B cell (primary cell): ENCODE measurements around the gene BIRC7. TPM values are rescaled to one million over a fixed set of nuclear protein-coding genes. Genes with fewer than 3 reads are reported as not detected.

Source experiments
- ATAC-seq: fragments of 200-7000 bp; cut with Tn5 transposase; one replicate; pipeline ENCODE4 v1.10.0; 2021; ENCODE audit warnings: low read depth, mild to moderate bottlenecking, moderate number of reproducible peaks, moderate library complexity
- CTCF ChIA-PET: fragments of 350-600 bp; sonication (Branson Sonifier 250); formaldehyde crosslinking; loops from one replicate; lab custom pipeline; 2021; ENCODE audit warnings: antibody characterized with exemption, inconsistent platforms; lab: Charles Lee
- POLR2A ChIA-PET: fragments of 350-600 bp; sonication (Branson Sonifier 250); formaldehyde crosslinking; loops from one replicate; lab custom pipeline; 2021; ENCODE audit warnings: antibody characterized with exemption; lab: Charles Lee
- DNase-seq: peaks from one replicate; pipeline ENCODE4 v3.0.0; 2013
- H2AFZ ChIP-seq: 2 replicates; pipeline ENCODE4 v1.6.1; 2012; ENCODE audit warnings: mild to moderate bottlenecking, low read depth, low read length; ENCODE audit not compliant: insufficient read depth, poor library complexity, severe bottlenecking
- H3K27ac ChIP-seq, 2 donors: 1 replicate in 1 of 2; 2 replicates in 1 of 2; pipeline ENCODE4 v1.5.1; 2012 to 2013; ENCODE audit warnings: low read length in 2 of 2, mild to moderate bottlenecking in 2 of 2, moderate library complexity in 1 of 2
- H3K27me3 ChIP-seq, 4 experiments: fragments of 200-600 bp in 1 of 4; sonication (generic) in 1 of 4; replicated peaks in 1 of 4; 1 replicate in 2 of 4; 2 replicates in 2 of 4; pipeline versions ENCODE4 v1.6.1 to v1.7.0; 2013 to 2016; ENCODE audit warnings: low read length in 3 of 4, mild to moderate bottlenecking in 2 of 4, mixed read lengths in 1 of 4, moderate library complexity in 1 of 4; ENCODE audit not compliant: insufficient read depth in 4 of 4, control insufficient read depth in 3 of 4; ENCODE audit errors: control extremely low read depth in 1 of 4
- H3K36me3 ChIP-seq, 2 experiments: replicated peaks in 1 of 2; 1 replicate in 1 of 2; 2 replicates in 1 of 2; pipeline versions ENCODE4 v1.6.1 to v1.7.1; 2013; ENCODE audit warnings: low read length in 1 of 2; ENCODE audit not compliant: insufficient read depth in 2 of 2, control insufficient read depth in 1 of 2; ENCODE audit errors: control extremely low read depth in 1 of 2, extremely low read depth in 1 of 2
- H3K4me1 ChIP-seq, 2 donors: fragments of 200-600 bp in 1 of 2; sonication (generic) in 1 of 2; 1 replicate in 1 of 2; 2 replicates in 1 of 2; pipeline versions ENCODE4 v1.5.1 to v1.6.1; 2013 to 2017; ENCODE audit warnings: low read length in 2 of 2; ENCODE audit not compliant: control insufficient read depth in 2 of 2, insufficient read depth in 2 of 2
- H3K4me2 ChIP-seq: replicated peaks from 2 replicates; pipeline ENCODE3; 2012; ENCODE audit warnings: mild to moderate bottlenecking, low read depth, low read length; ENCODE audit not compliant: poor library complexity, severe bottlenecking
- H3K4me3 ChIP-seq, 5 experiments: fragments of 200-600 bp in 1 of 5; sonication (generic) in 1 of 5; 1 replicate in 3 of 5; 2 replicates in 2 of 5; pipeline versions ENCODE4 v1.5.1 to v1.7.0; 2011 to 2016; ENCODE audit warnings: low read length in 4 of 5, mild to moderate bottlenecking in 4 of 5, low read depth in 2 of 5, control low read depth in 1 of 5, moderate library complexity in 1 of 5; ENCODE audit not compliant: insufficient read depth in 1 of 5; ENCODE audit errors: control extremely low read depth in 1 of 5, extremely low read depth in 1 of 5
- H3K79me2 ChIP-seq: fragments of 200-600 bp; sonication (generic); one replicate; pipeline ENCODE4 v1.6.0; 2016; ENCODE audit warnings: low read length; ENCODE audit not compliant: control insufficient read depth, insufficient read depth
- H3K9ac ChIP-seq: fragments of 200-600 bp; sonication (generic); 2 replicates; pipeline ENCODE4 v1.6.1; 2017; ENCODE audit warnings: mild to moderate bottlenecking, low read length, moderate library complexity
- H3K9me3 ChIP-seq, 3 donors: one replicate each; pipeline versions ENCODE4 v1.6.1 to v1.7.1; 2013; ENCODE audit warnings: low read length in 2 of 3; ENCODE audit not compliant: control insufficient read depth in 2 of 3, insufficient read depth in 1 of 3; ENCODE audit errors: control extremely low read depth in 1 of 3
- H4K20me1 ChIP-seq: 2 replicates; pipeline ENCODE4 v1.6.0; 2012; ENCODE audit warnings: mild to moderate bottlenecking, low read length; ENCODE audit not compliant: insufficient read depth, control insufficient read depth, poor library complexity, severe bottlenecking
- H3K27ac Mint-ChIP-seq: one replicate; pipeline ENCODE4 v1.8.0; 2021; ENCODE audit warnings: mixed read lengths
- H3K27me3 Mint-ChIP-seq: one replicate; pipeline ENCODE4 v1.8.0; 2021; ENCODE audit warnings: mixed read lengths
- H3K4me1 Mint-ChIP-seq: one replicate; pipeline ENCODE4 v1.8.0; 2021; ENCODE audit warnings: mixed read lengths
- H3K4me3 Mint-ChIP-seq: one replicate; pipeline ENCODE4 v1.8.0; 2021; ENCODE audit warnings: mixed read lengths
- H3K9me3 Mint-ChIP-seq: one replicate; pipeline ENCODE4 v1.8.0; 2022; ENCODE audit warnings: mixed read lengths; ENCODE audit not compliant: insufficient read depth
- CTCF ChIP-seq: fragments of 200-600 bp; IDR thresholded peaks from one replicate; pipeline ENCODE4 v1.8.0; 2022; ENCODE audit warnings: antibody characterized with exemption, mild to moderate bottlenecking
- EZH2 ChIP-seq: IDR thresholded peaks from 2 replicates; pipeline ENCODE4 v1.6.1; 2012; ENCODE audit warnings: borderline replicate concordance, low read depth, mild to moderate bottlenecking, moderate library complexity, low read length; ENCODE audit not compliant: insufficient read depth, poor library complexity, severe bottlenecking
- WGBS: methylation state at CpG from one replicate; pipeline ENCODE4 v1.1.5; 2013; ENCODE audit warnings: missing lambda C conversion rate; ENCODE audit not compliant: insufficient coverage; 5-methylcytosine and 5-hydroxymethylcytosine counted together
- intact Hi-C: fragments of 100-400 bp; cut with micrococcal nuclease; formaldehyde crosslinking; loops from one replicate; pipeline ENCODE4 v1.10.0; 2022
- polyA plus RNA-seq: library from polyadenylated mRNA; depleted of rRNA; stranded (reverse); fragments of >200 nt; gene quantifications from 2 replicates; pipeline ENCODE4 v1.2.3, GENCODE V29; 2012
- total RNA-seq, 2 donors: library from RNA; stranded (reverse); fragments of 120-200 nt in 1 of 2; gene quantifications; 1 replicate in 1 of 2; 2 replicates in 1 of 2; pipeline versions ENCODE4 v1.2.3 to v1.2.4, GENCODE V29; 2013 to 2022

BIRC7 gene
- total and polyA plus RNA-seq, 2 donors (not counting 1 experiment from before 2014, with no cell fraction given) = 0.12 TPM; not detected in 1

DNA sequence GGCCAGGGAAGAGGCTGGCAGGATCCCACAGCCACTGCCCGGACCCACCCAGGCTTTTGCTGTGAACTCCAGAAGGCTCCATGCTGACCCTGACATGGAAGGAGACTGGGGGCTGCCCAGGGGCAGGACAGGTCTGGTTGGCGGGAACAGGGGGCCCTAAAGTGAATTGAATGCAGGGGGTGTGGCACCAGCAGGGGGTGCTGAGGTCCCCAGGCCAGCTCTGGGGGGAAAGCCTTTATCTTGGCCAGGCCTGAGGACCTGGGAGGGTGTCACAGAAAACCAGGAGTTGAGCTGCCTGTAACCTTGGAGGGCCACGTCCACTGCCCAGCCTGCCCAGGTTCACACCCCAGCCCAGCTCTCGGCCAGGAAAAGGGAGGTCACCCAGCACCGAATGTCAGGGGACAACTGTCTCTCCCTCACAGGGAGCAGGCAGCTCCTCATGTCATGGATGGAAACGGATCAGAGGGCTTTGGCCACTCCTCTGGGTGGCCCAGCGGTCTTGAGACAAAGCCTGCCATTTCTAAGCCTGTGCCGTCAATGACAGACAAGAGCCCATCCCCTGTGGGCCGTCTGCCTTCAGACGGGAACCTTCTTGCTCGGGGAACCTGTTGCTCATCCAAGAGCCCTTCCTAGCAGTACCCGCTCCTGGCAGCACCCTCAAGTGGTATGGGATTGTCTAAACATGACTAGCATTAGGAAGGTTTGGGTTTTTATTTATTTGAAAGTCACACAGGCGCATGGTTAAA lies 16.8 kb upstream of the BIRC7 start:
- Histone ChIP-seq H4K20me1 (peaks cover 11% of the 10 kb centered on the region), H3K4me3 (no peak overlapping the region), H3K9ac (no peak overlapping the region), H3K4me2 (no peak overlapping the region), H3K9me3 (no peaks in the 10 kb centered on the region), H2AFZ (no peak overlapping the region), H3K79me2 (peaks cover 23% of the 10 kb centered on the region), H3K4me1 (peaks cover 16 to 23% of the 10 kb centered on the region in 2 donors), H3K27me3 (peaks cover 0 to 7% (median 0%) of the 10 kb centered on the region in 4 experiments), H3K27ac (no peak overlapping the region), H3K36me3 (peaks cover 0 to 7% of the 10 kb centered on the region in 2 experiments)
- DNase-seq (no peak), ATAC-seq (no peak)
- POLR2A ChIA-PET = no interaction called here
- Mint-ChIP-seq H3K4me1 (peaks cover 21% of the 10 kb centered on the region), H3K4me3 (no peak overlapping the region), H3K9me3 (no peaks in the 10 kb centered on the region), H3K27me3 (peaks cover 8% of the 10 kb centered on the region), H3K27ac (no peak overlapping the region)
- CTCF ChIA-PET = interaction anchor here (0.9 kb wide), 1 partner anchor 72 kb away, joined by 3 read pairs; no protein-coding TSS in a partner anchor
- 93% methylated on average over 8 of the region's 13 CpGs for whole genome bisulfite sequencing
- intact Hi-C loops = loop anchor here (5.0 kb wide), 1 partner anchor 292 kb away; the partner anchor contains the start of gene DIDO1
- TF ChIP-seq EZH2 = no peak
- TF ChIP-seq CTCF = no peak

- H3K4me3 Mint-ChIP-seq = no peak overlapping the region
Measured at GRCh38 chr20:63219447-63219821, 16.3 kb upstream of the BIRC7 start.

More at GRCh38 chr20:63219447-63219821, 16.3 kb upstream of the BIRC7 start:
- no peak overlapping the region for H3K4me2 ChIP-seq
- no peak overlapping the region for H3K27ac Mint-ChIP-seq
- H4K20me1 ChIP-seq = peaks cover 11% of the 10 kb centered on the region
- H2AFZ ChIP-seq = no peak overlapping the region
- peaks cover 0 to 7% (median 0%) of the 10 kb centered on the region in 4 experiments for H3K27me3 ChIP-seq
- H3K4me3 ChIP-seq = no peak overlapping the region
- TF ChIP-seq EZH2 (no peak), CTCF (no peak)
- H3K9ac ChIP-seq = no peak overlapping the region
- H3K9me3 Mint-ChIP-seq = no peaks in the 10 kb centered on the region
- 83% methylated on average over 8 of the region's 8 CpGs for WGBS
- ChIA-PET CTCF (no interaction called here), POLR2A (no interaction called here)
- peaks cover 0 to 2% of the 10 kb centered on the region in 2 experiments for H3K36me3 ChIP-seq
- no peak overlapping the region for H3K27ac ChIP-seq
- ATAC-seq (no peak), DNase-seq (no peak)
- peaks cover 8% of the 10 kb centered on the region for H3K27me3 Mint-ChIP-seq
- H3K4me1 ChIP-seq = peaks cover 16 to 19% of the 10 kb centered on the region in 2 donors
- peaks cover 17% of the 10 kb centered on the region for H3K79me2 ChIP-seq
- intact Hi-C loops = loop anchor here (5.0 kb wide), 1 partner anchor 292 kb away; the partner anchor contains the start of gene DIDO1
- H3K9me3 ChIP-seq = no peaks in the 10 kb centered on the region
- peaks cover 17% of the 10 kb centered on the region for H3K4me1 Mint-ChIP-seq
